ENCODE data around the gene MYBPHL.

Gene MYBPHL

GRCh38 chr1:109263597-109264378 is 43.0 kb downstream of the MYBPHL start:
- DNase-seq, result peak; percentile 10 to 92 (median 92)

- DNase-seq, result peak in 1 of 3 experiments; percentile 92
These were observed 43.6 kb downstream of the MYBPHL start for GRCh38 chr1:109263234-109263596.

GRCh38 chr1:109262231-109263055 is 44.4 kb downstream of the MYBPHL start:
- DNase-seq, result no peak

GRCh38 chr1:109261578-109261977 is 45.2 kb downstream of the MYBPHL start:
- no peak for DNase-seq

- peak in 1 of 3 experiments; percentile 6 for DNase-seq
These were observed 45.8 kb downstream of the MYBPHL start for GRCh38 chr1:109261006-109261405.

GRCh38 chr1:109259674-109260557 is 46.9 kb downstream of the MYBPHL start:
- DNase-seq, result peak in 2 of 3 experiments; percentile 69 to 77

GRCh38 chr1:109258481-109259466 is 48.0 kb downstream of the MYBPHL start:
- peak in 2 of 3 experiments; percentile 63 to 79 for DNase-seq

GRCh38 chr1:109257682-109258421 is 49.0 kb downstream of the MYBPHL start:
- DNase-seq, result peak in 2 of 3 experiments; percentile 55 to 69

- no peak for DNase-seq
These were observed 49.7 kb downstream of the MYBPHL start for GRCh38 chr1:109256971-109257681.

GRCh38 chr1:109256085-109256484 is 50.7 kb downstream of the MYBPHL start:
- no peak for DNase-seq

GRCh38 chr1:109255678-109256077 is 51.1 kb downstream of the MYBPHL start:
- DNase-seq, result no peak

GRCh38 chr1:109255097-109255651 is 51.6 kb downstream of the MYBPHL start:
- peak in 1 of 3 experiments; percentile 23 for DNase-seq

- DNase-seq, result peak in 1 of 3 experiments; percentile 8
These were observed 52.2 kb downstream of the MYBPHL start for GRCh38 chr1:109254621-109255096.

- peak in 1 of 3 experiments; percentile 33 for DNase-seq
These were observed 52.8 kb downstream of the MYBPHL start for GRCh38 chr1:109253803-109254620.

GRCh38 chr1:109252893-109253802 is 53.7 kb downstream of the MYBPHL start:
- peak in 1 of 3 experiments; percentile 33 for DNase-seq

- no peak for DNase-seq
These were observed 54.5 kb downstream of the MYBPHL start for GRCh38 chr1:109252167-109252892.
